Stimulated activated CD4-positive, alpha-beta T cell treated with anti-CD3 and anti-CD28 coated beads, Interleukin-12 subunit alpha, Interleukin-12 subunit beta, amount 100 ng/mL, for 4 hours (primary cell): ENCODE results near the gene GET4.

ENCODE experiments used
- DNase-seq: peaks from one replicate; pipeline ENCODE4 v3.0.0-alpha.2; 2020

Gene GET4, protein sequence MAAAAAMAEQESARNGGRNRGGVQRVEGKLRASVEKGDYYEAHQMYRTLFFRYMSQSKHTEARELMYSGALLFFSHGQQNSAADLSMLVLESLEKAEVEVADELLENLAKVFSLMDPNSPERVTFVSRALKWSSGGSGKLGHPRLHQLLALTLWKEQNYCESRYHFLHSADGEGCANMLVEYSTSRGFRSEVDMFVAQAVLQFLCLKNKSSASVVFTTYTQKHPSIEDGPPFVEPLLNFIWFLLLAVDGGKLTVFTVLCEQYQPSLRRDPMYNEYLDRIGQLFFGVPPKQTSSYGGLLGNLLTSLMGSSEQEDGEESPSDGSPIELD

DNA sequence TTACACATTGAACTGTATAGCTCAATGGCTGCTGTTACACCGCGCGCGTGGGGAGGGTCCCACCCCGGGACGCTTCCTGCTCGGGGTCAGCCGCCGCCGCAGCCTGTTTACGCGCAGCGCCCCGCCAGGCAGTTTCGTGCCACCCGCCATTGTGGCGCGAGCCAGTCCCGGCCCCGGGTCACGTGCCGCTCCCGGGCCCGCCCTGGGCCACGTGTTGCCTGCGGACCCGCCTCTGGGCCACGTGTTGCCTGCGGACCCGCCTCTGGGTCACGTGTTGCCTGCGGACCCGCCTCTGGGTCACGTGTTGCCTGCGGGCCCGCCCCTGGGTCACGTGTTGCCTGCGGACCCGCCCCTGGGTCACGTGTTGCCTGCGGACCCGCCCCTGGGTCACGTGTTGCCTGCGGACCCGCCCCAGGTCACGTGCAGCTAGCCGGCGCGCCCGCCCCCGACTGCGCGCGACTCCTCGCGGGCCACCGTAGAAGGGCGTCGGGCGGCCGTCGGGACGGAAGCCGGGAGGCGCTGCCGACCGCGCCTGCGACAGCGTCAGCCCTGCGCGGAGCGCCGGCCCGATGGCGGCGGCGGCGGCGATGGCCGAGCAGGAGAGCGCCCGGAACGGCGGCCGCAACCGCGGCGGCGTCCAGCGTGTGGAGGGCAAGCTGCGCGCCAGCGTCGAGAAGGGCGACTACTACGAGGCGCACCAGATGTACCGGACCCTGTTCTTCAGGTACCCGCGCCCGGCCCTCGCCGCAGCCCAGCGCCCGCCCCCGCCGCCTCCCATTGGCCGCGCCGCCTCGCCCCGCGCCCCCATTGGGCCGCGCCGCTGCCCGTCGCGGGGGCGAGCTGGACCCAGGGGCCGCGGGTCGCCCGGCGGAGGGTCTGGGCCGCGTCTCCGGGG, at the start of gene GET4:
Gene GET4, plus strand, starts transcription at position 478 of the 895 bp plus-strand sequence. Its CDS starts 92 bp downstream, at position 570.
- peak; percentile 95 for DNase-seq

DNA sequence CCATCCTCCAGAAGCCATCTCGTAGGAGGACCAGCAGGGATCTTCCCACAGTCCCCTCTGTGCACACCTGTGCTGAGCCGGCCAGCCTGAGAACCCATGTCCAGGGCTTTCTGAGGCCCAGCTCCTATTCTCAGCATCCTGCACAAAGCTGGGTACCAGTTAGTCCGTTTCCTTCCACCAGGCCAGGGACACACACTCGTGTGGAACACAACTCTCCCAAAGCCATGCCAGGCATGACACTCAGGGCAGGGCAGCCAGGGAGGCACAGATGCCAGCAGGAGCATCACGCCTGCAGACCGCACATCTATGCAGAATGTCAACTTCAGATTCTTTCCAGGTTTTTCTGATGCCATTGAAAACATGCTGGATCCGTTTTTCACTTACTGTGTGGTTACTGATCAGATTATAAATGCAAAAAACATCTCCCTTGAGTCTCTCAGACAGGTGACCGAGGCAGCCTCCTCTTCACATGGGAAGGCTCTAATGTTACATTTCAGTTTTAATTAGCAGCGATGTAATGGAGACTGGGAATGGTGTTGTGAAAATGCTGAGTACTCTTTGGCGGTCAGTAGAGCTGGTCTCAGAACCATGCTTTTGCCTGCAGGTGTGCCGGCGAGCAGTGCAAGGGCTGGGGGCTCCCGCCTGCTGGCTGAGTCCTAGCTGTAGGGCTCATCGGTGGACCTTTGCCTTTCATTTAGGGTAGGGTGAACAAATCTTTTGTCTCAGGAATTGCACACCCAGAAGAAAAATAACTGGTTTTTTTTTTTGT, 47.4 kb upstream of the GET4 start:
- no peak for DNase-seq

DNA sequence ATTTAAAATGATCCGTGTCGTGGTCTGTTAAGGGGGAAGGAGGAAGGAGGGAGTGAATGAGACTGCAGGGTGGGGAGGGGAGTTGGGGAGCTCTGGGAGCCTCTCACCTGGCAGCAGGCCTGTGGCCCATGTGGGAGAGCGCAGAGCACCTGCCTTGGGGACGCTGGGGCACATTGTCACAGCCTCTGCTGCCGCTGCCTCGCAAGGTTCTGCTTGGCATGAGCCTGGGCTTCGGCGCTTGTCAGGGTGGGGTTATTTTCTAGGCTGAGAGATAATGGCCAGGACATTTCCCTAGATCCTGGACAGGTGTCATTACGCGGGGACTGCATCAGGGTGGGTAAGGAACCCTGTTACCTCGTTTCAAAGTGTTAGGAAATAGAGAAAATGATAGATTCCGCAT, 46.3 kb upstream of the GET4 start:
- DNase-seq = no peak

DNA sequence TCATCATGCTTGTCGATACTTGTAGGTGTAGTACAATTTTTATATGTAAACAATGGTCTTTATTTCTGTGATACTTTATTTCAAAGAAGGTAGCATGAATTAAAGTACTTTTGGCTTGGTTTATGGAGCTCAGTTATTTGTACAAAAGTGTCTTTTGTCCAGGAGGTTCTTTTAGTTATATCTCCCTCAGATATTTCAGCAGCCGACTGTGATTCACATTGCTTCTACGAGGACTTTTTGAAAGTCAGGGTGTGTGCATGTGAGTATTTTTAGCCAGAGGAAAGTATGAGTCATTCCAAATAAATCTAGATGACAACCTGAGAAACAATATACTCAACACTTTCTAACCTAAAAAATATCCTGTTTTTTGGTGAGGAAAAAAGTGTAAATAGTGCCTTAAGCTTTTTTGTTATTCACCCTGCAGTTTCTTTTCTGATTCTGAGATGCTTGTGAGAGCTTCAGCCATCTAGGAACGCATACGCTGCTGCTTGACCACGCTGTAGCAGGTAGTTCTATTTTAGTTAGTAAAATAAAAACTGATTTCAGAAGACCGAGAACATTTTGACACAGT, 44.7 kb upstream of the GET4 start:
- no peak for DNase-seq

DNA sequence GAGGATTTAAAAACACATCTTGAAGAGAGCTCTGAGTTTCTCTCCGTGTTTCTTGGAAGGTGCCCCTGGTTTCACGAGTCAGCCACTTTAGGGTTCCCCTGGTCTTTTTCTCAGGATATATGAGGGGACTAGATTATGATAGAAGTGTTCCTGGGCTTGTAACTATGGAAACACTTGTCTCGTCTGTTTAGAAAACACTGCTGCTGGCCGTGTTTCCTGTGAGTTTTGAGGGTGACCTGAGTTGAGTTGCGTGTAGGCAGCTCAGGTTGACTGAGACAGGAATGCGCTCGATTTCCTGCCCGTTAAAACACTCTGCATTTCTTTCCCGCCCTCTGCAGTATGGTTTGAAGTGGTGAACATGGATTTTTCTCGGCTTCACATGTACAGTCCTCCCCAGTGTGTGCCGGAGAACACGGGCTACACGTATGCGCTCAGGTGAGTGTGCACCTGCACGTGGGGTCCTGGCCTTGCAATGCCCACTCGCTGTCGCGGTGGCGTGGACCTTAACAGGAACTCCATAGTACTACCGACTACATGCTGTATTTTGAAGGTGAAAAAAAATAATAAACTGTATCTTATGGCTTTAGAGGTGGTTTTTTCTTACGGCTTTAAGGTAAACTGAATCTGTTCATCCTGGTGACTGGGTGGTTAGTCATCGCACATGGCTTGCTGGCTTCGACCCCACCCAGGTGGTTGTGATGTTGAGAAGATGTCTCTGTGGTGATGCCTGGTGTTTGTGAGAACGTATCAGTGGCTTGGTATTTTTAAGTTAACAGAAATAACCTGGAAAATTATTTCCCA, 44.0 kb upstream of the GET4 start, which contains the start of gene SUN1:
Gene SUN1, plus strand, starts transcription at position 310 of the 801 bp plus-strand sequence. Its CDS starts 49 bp downstream, at position 359.
- DNase-seq = peak; percentile 57

DNA sequence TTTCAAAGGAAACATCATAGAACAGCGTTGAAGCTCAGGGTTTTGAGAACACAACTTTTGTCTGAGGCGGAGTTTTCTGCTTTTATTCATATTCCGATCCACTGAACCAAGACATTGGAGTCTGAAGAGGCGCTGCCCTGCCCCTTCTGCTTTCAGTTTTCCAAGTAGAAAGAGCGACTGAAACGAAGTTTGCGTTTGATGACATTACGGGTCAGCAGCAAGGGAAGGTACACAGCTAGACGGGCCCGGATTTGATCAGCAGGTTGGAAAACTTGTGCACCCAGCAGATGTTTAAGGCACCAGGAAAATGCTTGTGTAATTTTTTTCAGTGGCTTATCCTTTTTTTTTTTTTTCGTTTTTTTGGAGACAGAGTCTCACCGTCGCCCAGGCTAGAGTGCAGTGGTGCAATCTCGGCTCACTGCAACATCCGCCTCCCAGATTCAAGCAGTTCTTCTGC, 43.4 kb upstream of the GET4 start:
- DNase-seq = no peak

DNA sequence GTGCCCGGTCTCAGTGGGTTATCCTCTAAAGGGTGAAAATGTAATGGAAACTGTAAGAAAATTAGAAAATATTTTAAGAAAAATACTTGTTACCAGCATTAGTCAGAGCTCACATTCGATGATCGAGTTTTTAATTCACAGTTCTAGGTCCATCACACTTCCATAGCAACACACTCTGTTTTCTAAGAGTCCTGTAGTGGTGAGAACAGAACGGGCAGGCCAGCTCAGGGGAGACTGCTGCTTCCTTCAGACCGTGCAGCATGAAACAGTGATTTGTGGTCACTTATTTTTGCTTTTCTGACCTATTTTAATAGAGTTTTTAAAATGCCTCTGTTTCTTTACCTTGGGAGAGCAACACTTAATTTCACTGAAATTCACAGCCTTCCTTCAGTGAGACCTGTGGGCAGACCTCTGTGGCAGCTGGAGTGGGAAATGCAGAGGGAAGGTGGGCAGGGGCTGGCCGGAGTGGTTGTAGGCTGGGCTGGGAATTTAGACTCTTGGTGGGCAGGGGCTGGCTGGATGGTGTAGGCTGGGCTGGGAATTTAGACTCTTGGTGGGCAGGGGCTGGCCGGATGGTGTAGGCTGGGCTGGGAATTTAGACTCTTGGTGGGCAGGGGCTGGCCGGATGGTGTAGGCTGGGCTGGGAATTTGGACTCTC, 42.6 kb upstream of the GET4 start:
- DNase-seq = no peak

DNA sequence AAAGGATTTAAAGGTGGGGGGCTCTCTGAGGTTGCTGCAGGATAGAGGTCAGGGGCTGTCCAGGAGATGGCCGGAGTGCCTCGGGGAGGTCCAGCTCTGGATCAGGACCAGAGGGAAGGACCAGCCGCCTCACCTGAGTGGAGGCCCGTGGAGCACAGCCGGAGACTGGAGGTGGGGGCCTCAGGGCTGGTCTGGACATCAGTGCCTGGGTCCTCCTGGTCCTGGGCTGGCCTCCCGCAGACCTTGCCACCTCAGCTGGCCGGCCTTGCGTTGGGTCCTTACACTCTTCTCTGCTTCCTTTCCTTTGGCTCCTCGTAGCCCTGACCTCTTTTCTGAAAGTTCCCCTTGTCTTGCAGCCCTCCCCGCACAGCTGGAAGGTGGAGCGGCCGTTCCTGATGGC, 42.1 kb upstream of the GET4 start:
- no peak for DNase-seq

DNA sequence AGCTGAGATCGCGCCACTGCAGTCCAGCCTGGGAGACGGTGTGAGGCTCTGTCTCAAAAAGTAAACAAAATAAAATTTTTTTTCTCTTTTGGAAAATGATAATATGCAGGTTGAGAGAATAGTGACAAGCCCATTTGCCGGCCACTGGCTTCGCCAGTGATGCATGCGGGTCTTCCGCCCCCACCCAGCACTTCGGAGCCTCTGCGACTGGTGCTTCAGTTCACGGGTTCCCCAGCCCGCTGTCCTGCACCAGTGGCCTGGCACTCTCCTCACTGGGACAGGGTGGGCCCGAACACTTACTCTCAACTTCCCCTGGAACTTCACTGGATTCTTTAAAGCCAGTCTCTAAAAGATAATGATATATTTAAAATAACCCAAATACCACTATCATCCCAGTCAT, 41.3 kb upstream of the GET4 start:
- no peak for DNase-seq

DNA sequence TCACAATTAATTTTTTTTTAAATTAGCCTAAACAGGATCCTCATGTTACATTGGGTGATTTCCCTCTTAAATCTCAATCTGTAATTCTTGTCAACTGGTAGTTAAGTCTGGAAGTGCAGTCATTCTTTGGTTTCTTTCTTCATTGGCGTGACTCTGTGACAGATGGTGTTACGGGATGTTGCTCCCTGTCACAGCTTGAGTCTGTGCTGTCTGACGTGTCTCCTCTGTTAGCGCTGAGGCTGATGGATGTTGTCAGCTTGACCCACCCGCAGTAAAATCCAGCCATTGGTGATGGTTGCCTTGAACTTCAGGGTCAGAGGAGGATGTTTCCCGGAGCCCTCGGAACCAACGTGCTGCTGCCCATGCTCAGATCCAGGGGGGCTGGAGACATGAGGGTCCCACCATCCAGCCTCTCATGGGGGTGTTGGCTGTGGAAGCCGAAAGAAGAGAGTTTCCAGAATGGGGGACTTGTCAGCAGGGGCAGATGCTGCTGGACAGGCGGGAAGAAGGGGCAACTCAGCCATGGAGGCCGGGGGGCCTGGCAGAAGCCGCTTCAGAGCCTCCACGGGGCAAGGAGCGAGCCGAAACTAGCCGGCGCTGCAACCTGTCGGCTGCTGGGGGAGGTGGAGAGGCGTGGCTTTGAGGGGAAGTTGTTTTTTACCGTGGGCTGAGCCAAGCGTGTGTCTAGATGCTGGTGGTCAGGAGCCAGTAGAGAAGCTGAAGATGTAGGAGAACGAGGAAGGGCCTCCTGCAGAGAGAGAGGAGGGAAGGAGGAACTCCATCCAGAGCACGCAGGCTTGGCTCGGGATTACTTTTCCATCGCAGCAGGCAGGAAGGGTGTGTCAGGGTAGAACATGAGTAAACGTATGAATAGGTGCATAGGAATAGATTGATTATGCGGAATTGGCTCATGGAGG, 40.6 kb upstream of the GET4 start:
- no peak for DNase-seq

DNA sequence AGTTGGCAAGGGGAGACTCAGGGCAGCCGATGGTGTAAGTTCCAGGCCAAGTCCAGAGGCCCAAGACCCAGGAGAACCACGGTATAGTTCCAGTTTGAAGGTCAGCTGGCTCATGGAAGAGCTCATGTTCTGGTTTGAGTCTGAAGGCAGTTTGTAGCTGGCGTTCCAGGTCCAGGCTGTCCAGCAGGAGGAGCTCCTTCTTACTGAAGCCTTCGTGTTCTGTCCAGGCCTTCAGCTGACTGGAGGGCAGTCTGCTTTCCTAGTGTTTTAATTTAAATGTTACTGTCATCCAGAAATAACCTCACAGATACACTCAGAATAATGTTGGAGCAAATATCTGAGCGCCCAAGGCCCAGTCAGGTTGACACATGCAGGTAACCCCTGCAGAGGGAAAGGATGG, 39.9 kb upstream of the GET4 start:
- no peak for DNase-seq

DNA sequence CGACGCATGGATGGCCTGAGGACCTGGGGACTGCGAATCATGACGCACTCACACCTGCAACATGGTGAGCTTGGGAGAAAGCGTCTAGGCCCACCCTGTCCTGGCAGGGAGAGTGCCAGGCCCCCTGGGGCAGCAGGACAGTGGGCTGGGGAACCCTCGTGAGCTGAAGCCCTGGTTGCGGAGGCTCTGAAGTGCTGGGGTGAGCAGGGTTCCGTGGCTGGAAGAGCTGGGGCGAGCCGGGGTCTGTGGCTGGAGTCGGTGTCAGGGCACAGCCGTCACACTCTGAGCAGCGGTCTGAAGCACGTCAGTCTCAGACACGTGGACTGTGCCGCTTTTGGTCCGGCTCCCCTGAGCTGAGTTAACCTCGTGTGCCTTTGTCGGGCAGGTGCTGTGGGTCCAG, 39.4 kb upstream of the GET4 start:
- no peak for DNase-seq

DNA sequence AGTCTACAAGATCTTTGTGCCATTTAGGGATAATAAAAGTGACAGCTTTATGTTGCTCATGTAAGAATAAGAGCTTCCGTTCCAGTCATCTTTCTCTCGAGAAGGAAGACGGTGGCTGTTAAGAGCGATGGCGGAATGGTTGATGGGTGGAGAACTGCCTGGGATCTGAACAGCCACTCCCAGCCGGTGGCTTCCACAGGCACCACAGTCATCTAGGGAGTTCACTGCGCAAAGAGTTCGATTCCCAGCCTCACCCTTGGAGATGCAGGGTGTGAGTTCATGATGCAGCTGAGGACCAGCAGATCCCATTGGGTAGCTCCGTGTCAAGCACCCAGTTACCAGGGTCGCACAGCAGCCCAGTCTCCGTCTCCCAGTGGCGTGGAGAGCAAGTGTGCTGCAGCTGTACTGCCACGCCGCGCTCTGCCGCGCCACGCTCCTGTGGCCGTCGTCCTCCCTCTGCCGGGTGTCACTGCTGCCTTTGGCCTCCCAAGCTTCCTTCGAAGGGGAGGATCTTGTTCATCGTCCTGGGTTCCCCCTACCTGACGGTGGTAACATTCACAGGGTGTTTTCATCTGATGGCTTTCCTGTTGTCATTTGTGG, 36.3 kb upstream of the GET4 start:
- DNase-seq = no peak

DNA sequence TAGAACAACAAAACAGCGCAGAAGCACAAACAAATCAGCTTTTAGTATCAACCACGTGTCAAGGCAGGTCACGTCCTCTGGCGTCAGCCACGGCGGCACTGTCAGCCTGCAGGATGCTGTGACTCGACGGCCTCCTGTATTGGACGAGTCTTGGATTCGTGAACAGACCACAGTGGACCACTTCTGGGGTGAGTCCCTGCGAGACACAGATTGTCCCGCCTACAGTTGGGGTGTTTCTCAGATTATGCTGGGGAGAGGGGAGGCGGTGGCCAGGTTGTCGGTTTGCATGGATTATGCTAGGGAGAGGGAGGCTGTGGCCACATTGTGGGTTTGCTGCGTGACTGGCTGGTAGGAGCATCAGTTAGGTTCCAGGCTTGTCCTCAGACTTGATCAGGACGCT, 34.4 kb upstream of the GET4 start:
- no peak for DNase-seq

DNA sequence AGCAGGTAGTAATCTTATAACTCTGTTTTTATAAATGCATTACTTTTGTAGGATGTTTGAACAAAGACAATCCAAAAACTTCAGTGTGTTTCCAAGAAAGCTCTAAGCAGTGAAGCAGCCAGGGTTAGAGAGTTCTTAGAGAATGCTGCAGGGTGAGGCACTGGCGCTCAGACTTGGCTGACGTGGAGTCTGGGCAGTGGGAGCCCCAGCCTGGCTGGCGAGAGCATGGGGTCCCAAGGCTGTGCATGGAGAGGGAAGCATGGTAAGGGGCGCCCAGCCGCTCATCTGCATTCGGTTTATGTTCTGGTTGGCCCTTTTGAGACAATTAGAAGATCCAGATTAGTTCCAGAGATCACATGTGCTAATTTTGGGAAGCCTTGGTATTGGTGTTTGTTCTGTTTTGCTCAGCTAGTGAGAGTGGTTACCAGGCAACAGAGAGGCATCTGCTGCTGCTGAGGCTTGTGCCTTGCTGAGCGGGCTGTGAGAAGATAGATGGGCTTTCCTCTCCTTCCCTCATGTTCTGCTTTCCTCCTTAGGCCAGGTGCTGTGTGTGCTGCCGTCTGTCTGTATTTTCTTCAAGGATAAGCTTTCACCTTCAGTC, 33.8 kb upstream of the GET4 start:
- DNase-seq = no peak

DNA sequence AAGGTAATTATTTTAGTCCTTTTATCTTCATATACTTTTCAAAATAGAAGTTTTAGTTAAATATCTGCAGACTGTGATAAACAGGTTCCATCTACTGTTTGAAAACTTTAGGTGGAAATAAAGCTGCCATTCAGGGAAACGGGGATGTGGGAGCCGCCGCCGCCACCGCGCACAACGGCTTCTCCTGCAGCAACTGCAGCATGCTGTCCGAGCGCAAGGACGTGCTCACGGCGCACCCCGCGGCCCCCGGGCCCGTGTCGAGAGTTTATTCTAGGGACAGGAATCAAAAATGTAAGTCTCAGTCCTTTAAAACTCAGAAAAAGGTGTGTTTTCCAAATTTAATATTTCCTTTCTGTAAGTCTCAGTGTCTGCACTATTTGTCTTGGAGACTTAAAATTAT, 33.1 kb upstream of the GET4 start:
- no peak for DNase-seq

DNA sequence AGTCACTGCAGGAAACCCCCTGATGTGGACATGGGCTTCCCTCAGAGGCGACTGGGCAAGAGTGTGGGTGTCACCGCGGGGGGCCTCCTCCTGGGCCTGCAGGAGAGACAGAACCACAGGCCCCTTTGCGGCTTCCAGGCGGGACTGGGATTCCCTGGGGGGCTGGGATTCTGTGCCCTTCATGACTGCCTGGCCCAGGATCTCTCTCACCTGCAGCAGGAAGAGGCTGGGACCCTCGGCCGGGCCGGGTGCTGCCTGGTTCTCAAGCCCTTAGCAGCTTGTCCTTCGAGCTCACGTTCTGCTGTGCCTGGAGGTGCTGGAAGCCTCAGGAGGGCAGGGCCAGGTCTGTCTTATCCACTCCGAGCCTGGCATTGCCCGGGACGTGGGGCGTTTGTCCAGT, 32.3 kb upstream of the GET4 start:
- no peak for DNase-seq

DNA sequence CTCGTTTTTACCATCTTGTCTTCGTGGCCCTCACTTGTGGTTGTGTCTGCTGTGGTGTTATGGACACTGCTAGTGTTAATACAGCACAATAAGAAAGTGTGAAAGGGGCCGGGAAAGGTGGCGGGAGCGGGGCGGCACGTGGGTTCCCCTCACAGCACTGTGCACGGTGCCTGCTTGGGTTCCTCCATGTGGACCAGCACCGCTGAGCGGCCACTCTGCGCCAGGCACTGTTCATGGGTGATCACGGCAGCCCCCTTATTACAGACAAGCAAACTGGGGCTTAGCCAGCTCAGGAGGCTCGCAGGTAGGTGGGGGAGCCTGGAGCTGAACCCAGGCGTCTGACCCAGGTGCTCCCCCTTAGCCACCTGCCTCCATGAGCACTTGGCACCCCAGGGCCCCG, 31.8 kb upstream of the GET4 start:
- no peak for DNase-seq

DNA sequence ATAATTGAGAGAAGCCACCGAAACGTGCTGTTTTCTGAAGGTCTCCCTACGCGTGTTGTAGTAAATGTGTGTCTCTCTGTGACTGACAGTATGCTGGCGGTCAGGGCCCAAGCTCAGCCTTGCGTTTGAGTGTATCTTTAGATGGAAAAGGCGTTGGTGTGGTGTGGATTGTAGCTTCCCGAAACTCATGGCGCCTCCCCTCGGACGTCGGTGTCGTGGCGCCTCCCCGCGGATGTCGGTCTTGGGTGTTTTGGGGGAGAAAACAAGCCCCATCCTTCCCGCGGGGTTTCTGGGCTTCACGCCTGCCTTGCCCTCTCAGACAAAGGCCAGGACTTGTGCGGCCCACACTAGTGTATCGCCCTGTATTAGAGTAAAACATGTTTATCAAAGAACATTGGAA, 31.3 kb upstream of the GET4 start:
- no peak for DNase-seq
